Stomach smooth muscle (tissue), 2 donors: ENCODE results near the gene HTR7.
"Not testable (repeated sequence)": the region's sequence is repeated elsewhere in the genome, so short reads cannot be mapped to it uniquely, and the experiment has no call there.

ENCODE experiments used
- H3K27ac ChIP-seq: one replicate; pipeline ENCODE4 v1.7.0; 2013; ENCODE audit warnings: mild to moderate bottlenecking, low read length, inconsistent platforms
- H3K27me3 ChIP-seq, 2 donors: one replicate each; pipeline ENCODE4 v1.7.0; 2013; ENCODE audit warnings: low read length in 2 of 2; ENCODE audit not compliant: insufficient read depth in 2 of 2, control insufficient read depth in 1 of 2
- H3K36me3 ChIP-seq, 2 donors: one replicate each; pipeline ENCODE4 v1.7.0; 2013; ENCODE audit warnings: low read length in 2 of 2; ENCODE audit not compliant: control insufficient read depth in 2 of 2, insufficient read depth in 2 of 2
- H3K4me1 ChIP-seq: one replicate; pipeline ENCODE4 v1.7.0; 2013; ENCODE audit warnings: low read length; ENCODE audit not compliant: control insufficient read depth, insufficient read depth
- H3K4me3 ChIP-seq, 2 donors: one replicate each; pipeline ENCODE4 v1.7.0; 2013; ENCODE audit warnings: low read length in 2 of 2
- H3K9ac ChIP-seq, 2 donors: one replicate each; pipeline ENCODE4 v1.7.0; 2013; ENCODE audit warnings: low read length in 2 of 2, mild to moderate bottlenecking in 1 of 2
- H3K9me3 ChIP-seq, 2 donors: one replicate each; pipeline ENCODE4 v1.7.0; 2013; ENCODE audit warnings: low read length in 2 of 2; ENCODE audit not compliant: control insufficient read depth in 2 of 2
- donor health status: healthy.
- donor health status: Pancreatic carcinoma.

The HTR7 gene

GRCh38 chr10:90857635-90858460 is at the start of gene HTR7:
HTR7 (minus strand) TSS chr10:90858039; CDS start chr10:90857671, 368 bp downstream.
- peak within 1 kb of the TSS; percentile 36 to 56 for H3K9ac ChIP-seq
- peaks cover 12 to 17% of the 10 kb centered on the region in 2 donors for H3K27me3 ChIP-seq
- peaks cover 11% of the 10 kb centered on the region for H3K4me1 ChIP-seq
- no peak within 1 kb of the TSS for H3K27ac ChIP-seq
- H3K4me3 ChIP-seq, result peak within 1 kb of the TSS; percentile 62 to 80
- no peaks in the 10 kb centered on the region for H3K9me3 ChIP-seq
- no peaks in the 10 kb centered on the region for H3K36me3 ChIP-seq

GRCh38 chr10:90906596-90906995 is 48.8 kb upstream of the HTR7 start:
- Histone ChIP-seq H3K9ac (no peak overlapping the region), H3K4me1 (no peaks in the 10 kb centered on the region), H3K27me3 (no peaks in the 10 kb centered on the region), H3K9me3 (no peaks in the 10 kb centered on the region), H3K36me3 (peaks cover 0 to 3% of the 10 kb centered on the region in 2 donors), H3K4me3 (no peak overlapping the region), H3K27ac (no peak overlapping the region)

GRCh38 chr10:90905925-90906324 is 48.1 kb upstream of the HTR7 start:
- H3K9me3 ChIP-seq, result no peaks in the 10 kb centered on the region
- no peak overlapping the region for H3K27ac ChIP-seq
- peaks cover 2 to 7% of the 10 kb centered on the region in 2 donors for H3K36me3 ChIP-seq

GRCh38 chr10:90896916-90897315 is 39.1 kb upstream of the HTR7 start:
- H3K27ac ChIP-seq, H3K9me3 ChIP-seq: not testable (repeated sequence)
- peaks cover 17 to 22% of the 10 kb centered on the region in 2 donors for H3K36me3 ChIP-seq

More at GRCh38 chr10:90905925-90906324, 48.1 kb upstream of the HTR7 start:
- H3K9ac ChIP-seq, result no peak overlapping the region
- no peaks in the 10 kb centered on the region for H3K4me1 ChIP-seq
- H3K27me3 ChIP-seq, result no peaks in the 10 kb centered on the region
- no peak overlapping the region for H3K4me3 ChIP-seq

GRCh38 chr10:90893190-90893589 is 35.4 kb upstream of the HTR7 start:
- no peak overlapping the region for H3K4me3 ChIP-seq
- H3K27ac ChIP-seq, result no peak overlapping the region
- peaks cover 16 to 38% of the 10 kb centered on the region in 2 donors for H3K36me3 ChIP-seq
- no peak overlapping the region for H3K9ac ChIP-seq
- no peaks in the 10 kb centered on the region for H3K27me3 ChIP-seq
- no peaks in the 10 kb centered on the region for H3K4me1 ChIP-seq
- H3K9me3 ChIP-seq, result no peaks in the 10 kb centered on the region

More at GRCh38 chr10:90896916-90897315, 39.1 kb upstream of the HTR7 start:
- H3K27me3 ChIP-seq, H3K9ac ChIP-seq, H3K4me3 ChIP-seq, H3K4me1 ChIP-seq: not testable (repeated sequence)

- Histone ChIP-seq H3K27me3 (no peaks in the 10 kb centered on the region), H3K27ac (no peak overlapping the region), H3K9ac (no peak overlapping the region), H3K36me3 (peaks cover 30 to 43% of the 10 kb centered on the region in 2 donors), H3K9me3 (no peaks in the 10 kb centered on the region), H3K4me3 (no peak overlapping the region), H3K4me1 (no peaks in the 10 kb centered on the region)
These were observed 32.5 kb upstream of the HTR7 start for GRCh38 chr10:90890347-90890746.

- Histone ChIP-seq H3K4me3 (no peak overlapping the region), H3K4me1 (no peaks in the 10 kb centered on the region), H3K36me3 (peaks cover 28 to 41% of the 10 kb centered on the region in 2 donors), H3K27me3 (no peaks in the 10 kb centered on the region), H3K27ac (no peak overlapping the region), H3K9me3 (no peaks in the 10 kb centered on the region), H3K9ac (no peak overlapping the region)
These were observed 31.8 kb upstream of the HTR7 start for GRCh38 chr10:90889636-90890035.

- no peak overlapping the region for H3K4me3 ChIP-seq
- no peaks in the 10 kb centered on the region for H3K9me3 ChIP-seq
- no peak overlapping the region for H3K9ac ChIP-seq
- H3K27ac ChIP-seq, result no peak overlapping the region
- no peaks in the 10 kb centered on the region for H3K27me3 ChIP-seq
- no peaks in the 10 kb centered on the region for H3K4me1 ChIP-seq
- peaks cover 22 to 38% of the 10 kb centered on the region in 2 donors for H3K36me3 ChIP-seq
These were observed 30.5 kb upstream of the HTR7 start for GRCh38 chr10:90888387-90888786.

GRCh38 chr10:90887555-90887954 is 29.7 kb upstream of the HTR7 start:
- Histone ChIP-seq H3K9ac (no peak overlapping the region), H3K4me3 (no peak overlapping the region), H3K9me3 (no peaks in the 10 kb centered on the region), H3K27me3 (no peaks in the 10 kb centered on the region), H3K27ac (no peak overlapping the region), H3K36me3 (peaks cover 21 to 38% of the 10 kb centered on the region in 2 donors), H3K4me1 (no peaks in the 10 kb centered on the region)

- Histone ChIP-seq H3K4me3 (no peak overlapping the region), H3K9me3 (no peaks in the 10 kb centered on the region), H3K9ac (no peak overlapping the region), H3K4me1 (no peaks in the 10 kb centered on the region), H3K27ac (no peak overlapping the region), H3K27me3 (no peaks in the 10 kb centered on the region), H3K36me3 (peaks cover 19 to 29% of the 10 kb centered on the region in 2 donors)
These were observed 27.3 kb upstream of the HTR7 start for GRCh38 chr10:90885176-90885575.

- no peak overlapping the region for H3K4me3 ChIP-seq
- peaks cover 19 to 24% of the 10 kb centered on the region in 2 donors for H3K36me3 ChIP-seq
- H3K9ac ChIP-seq, result no peak overlapping the region
- no peaks in the 10 kb centered on the region for H3K4me1 ChIP-seq
- no peak overlapping the region for H3K27ac ChIP-seq
- no peaks in the 10 kb centered on the region for H3K27me3 ChIP-seq
- H3K9me3 ChIP-seq, result no peaks in the 10 kb centered on the region
These were observed 26.6 kb upstream of the HTR7 start for GRCh38 chr10:90884431-90884830.
